Right lobe of liver (tissue), 4 donors: ENCODE results near the gene DCC.

Experiments
- CTCF ChIP-seq, 4 donors: fragments of 200-600 bp in 3 of 4; fragments of 450-650 bp in 1 of 4; IDR thresholded peaks; one replicate each; pipeline versions ENCODE4 v1.5.1 to v1.8.0; 2016 to 2022; ENCODE audit warnings: antibody characterized with exemption in 4 of 4, mild to moderate bottlenecking in 2 of 4
- POLR2A ChIP-seq: fragments of 450-650 bp; IDR thresholded peaks from one replicate; pipeline ENCODE4 v1.6.1; 2017; ENCODE audit warnings: antibody characterized with exemption, mild to moderate bottlenecking
- donor health status: DM: no; HTN: no; CAD: no.
- donor health status: DM: no; HTN: no; CAD: no.
- donor health status: DM: no; HTN: yes; CAD: no.

DNA sequence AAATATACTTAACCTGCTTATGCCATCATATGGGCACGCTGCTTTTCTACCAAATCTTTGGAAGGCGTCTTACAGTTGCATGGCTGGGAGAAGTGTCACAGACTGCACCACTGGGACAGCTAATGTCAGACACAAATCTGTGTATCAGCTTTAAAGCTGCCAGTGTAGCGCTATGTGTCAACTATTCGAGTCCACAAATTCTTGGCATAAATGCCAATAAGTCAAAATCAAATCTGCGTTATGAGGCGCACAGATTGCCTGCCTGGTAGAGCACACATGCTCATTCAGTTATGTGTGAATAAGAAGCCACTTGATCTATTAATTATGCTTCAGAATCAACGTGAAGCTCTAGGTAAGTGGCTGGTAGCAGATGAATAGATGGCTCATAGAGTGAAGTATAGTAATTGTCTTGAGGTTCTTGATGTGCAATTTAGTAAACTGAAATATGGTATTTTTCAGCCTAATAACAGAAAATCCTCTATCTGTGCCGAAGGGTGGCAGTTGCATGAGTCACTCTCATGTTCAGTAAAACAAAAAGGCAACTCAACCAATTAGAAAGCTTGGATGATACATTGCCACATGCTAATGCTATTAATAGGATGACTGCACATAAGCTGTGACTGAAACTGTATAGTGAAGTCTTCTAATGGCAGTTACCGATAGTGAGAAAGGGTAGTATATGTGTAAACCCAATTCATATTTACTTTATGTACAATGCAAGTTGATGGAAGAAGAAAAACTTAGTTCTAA, 52.0 kb downstream of the DCC start:
- TF ChIP-seq CTCF (IDR thresholded peaks at IDR 0.05): no peak
- TF ChIP-seq POLR2A: no peak
